Spleen (tissue), 11 donors: ENCODE measurements around the gene STK39. TPM values are rescaled to one million over a fixed set of nuclear protein-coding genes. Genes with fewer than 3 reads are reported as not detected.

Experiments
- DNase-seq: peaks from one replicate; pipeline ENCODE4 v3.0.0-alpha.2; 2020
- H3K27ac ChIP-seq, 8 donors: fragments of 200-600 bp; sonication (generic) in 7 of 8; 1 replicate in 4 of 8; 2 replicates in 4 of 8; pipeline versions ENCODE4 v1.5.0 to v1.8.0; 2016 to 2021; ENCODE audit warnings: inconsistent platforms in 4 of 8, mild to moderate bottlenecking in 4 of 8, moderate library complexity in 1 of 8
- H3K27me3 ChIP-seq, 7 donors: fragments of 200-600 bp; sonication (generic) in 6 of 7; replicated peaks in 1 of 7; 1 replicate in 4 of 7; 2 replicates in 3 of 7; pipeline versions ENCODE4 v1.5.0 to v1.8.0; 2016 to 2021; ENCODE audit warnings: inconsistent platforms in 3 of 7, mild to moderate bottlenecking in 1 of 7
- H3K36me3 ChIP-seq, 6 donors: fragments of 200-600 bp; sonication (generic) in 5 of 6; 1 replicate in 4 of 6; 2 replicates in 2 of 6; pipeline versions ENCODE4 v1.5.0 to v1.8.0; 2016 to 2021; ENCODE audit warnings: inconsistent platforms in 2 of 6
- H3K4me1 ChIP-seq, 6 donors: fragments of 200-600 bp; sonication (generic) in 5 of 6; 1 replicate in 3 of 6; 2 replicates in 3 of 6; pipeline versions ENCODE4 v1.5.0 to v1.8.0; 2016 to 2021; ENCODE audit warnings: inconsistent platforms in 3 of 6
- H3K4me3 ChIP-seq, 8 donors: fragments of 200-600 bp; sonication (generic) in 7 of 8; 1 replicate in 4 of 8; 2 replicates in 4 of 8; pipeline versions ENCODE4 v1.5.0 to v1.8.0; 2016 to 2021; ENCODE audit warnings: inconsistent platforms in 4 of 8, mild to moderate bottlenecking in 4 of 8, moderate library complexity in 2 of 8
- H3K9me3 ChIP-seq, 8 donors: fragments of 200-600 bp; sonication (generic) in 7 of 8; 1 replicate in 4 of 8; 2 replicates in 4 of 8; pipeline versions ENCODE4 v1.5.0 to v1.8.0; 2016 to 2021; ENCODE audit warnings: inconsistent platforms in 4 of 8
- CTCF ChIP-seq, 11 experiments: fragments of 200-600 bp in 7 of 11; fragments of 450-650 bp in 4 of 11; sonication (generic) in 4 of 11; IDR thresholded peaks in 8 of 11; conservative IDR thresholded peaks in 3 of 11; 1 replicate in 7 of 11; 2 replicates in 4 of 11; pipeline versions ENCODE4 v1.4.0 to v1.8.0; 2016 to 2021; ENCODE audit warnings: antibody characterized with exemption in 11 of 11, inconsistent platforms in 4 of 11, mild to moderate bottlenecking in 1 of 11
- POLR2A ChIP-seq, 3 donors: fragments of 450-650 bp; IDR thresholded peaks; one replicate each; pipeline ENCODE4 v1.5.1; 2017; ENCODE audit warnings: antibody characterized with exemption in 3 of 3, mild to moderate bottlenecking in 1 of 3
- POLR2AphosphoS5 ChIP-seq, 3 donors: sonication (generic); formaldehyde crosslinking; IDR thresholded peaks; one replicate each; pipeline ENCODE4 v1.5.1; 2017; ENCODE audit warnings: antibody characterized with exemption in 3 of 3
- WGBS, 5 donors: extraction: QIAGEN DNeasy Blood & Tissue Kit in 3 of 5; methylation state at CpG; one replicate each; pipeline versions ENCODE4 v1.1.5 to v1.1.7; 2013 to 2018; 5-methylcytosine and 5-hydroxymethylcytosine counted together
- intact Hi-C: fragments of 100-400 bp; cut with DNase I; formaldehyde crosslinking; loops from one replicate; pipeline ENCODE4 v1.15.0; 2023; ENCODE audit warnings: low total_unique reads
- polyA plus RNA-seq, 3 donors: library from polyadenylated mRNA; stranded (reverse); fragments of 200-250 nt; gene quantifications; one replicate each; pipeline ENCODE4 v1.2.1, GENCODE V29; 2013
- small RNA-seq, 4 donors: library from RNA; depleted of rRNA; stranded (forward); fragments of <200 nt; gene quantifications; one replicate each; pipeline ENCODE3, GENCODE V24; 2016
- total RNA-seq, 7 donors: library from RNA; depleted of rRNA in 3 of 7; stranded (reverse); fragments of >200 nt in 3 of 7; fragmentation: NEBNext Ultra II Directional in 4 of 7; extraction: Animal tissue kit (Norgen Biotek cat#: 25700) in 4 of 7; gene quantifications; one replicate each; pipeline versions ENCODE4 v1.1.0 to v1.2.1, GENCODE V29; 2016 to 2021
- donor health status: healthy with polysubstance abuse.
- donor health status: DM: no; HTN: no; CAD: no; lungs with moderate emphysema.
- donor health status: DM: no; HTN: no; CAD: no.
- donor health status: Bipolar disorder and iron deficiency.
- donor health status: healthy.
- donor health status: DM: no; HTN: no; CAD: no.
- donor health status: DM: yes; HTN: yes; CAD: no.

The STK39 gene
- total and polyA plus RNA-seq, 10 donors = 8.6 to 17.8 (median 11.0) TPM

DNA sequence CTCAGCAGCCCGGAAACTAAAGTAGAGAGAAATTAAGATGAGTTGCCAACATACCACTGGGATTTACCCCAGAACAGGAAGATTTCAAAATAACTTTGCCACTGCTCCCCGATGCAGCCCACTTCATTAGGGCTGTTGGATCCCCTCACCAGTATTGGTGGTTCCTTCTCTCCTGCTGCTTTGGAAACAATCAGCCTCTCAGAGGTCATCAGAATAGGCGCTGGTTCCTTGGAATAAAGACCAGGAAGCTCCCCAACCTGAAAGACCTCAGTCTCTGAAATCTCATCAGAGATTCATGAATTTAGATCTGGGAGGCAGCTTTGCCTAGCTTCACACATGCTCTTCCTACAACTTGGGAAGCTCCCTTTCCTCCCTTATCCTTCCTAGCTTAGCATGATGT is 332.4 kb downstream of the STK39 start:
- intact Hi-C loops = no loop called here
- no peaks in the 10 kb centered on the region for H3K9me3 ChIP-seq
- H3K4me3 ChIP-seq = no peak overlapping the region
- H3K27ac ChIP-seq = no peak overlapping the region
- no peaks in the 10 kb centered on the region for H3K4me1 ChIP-seq
- H3K27me3 ChIP-seq = no peaks in the 10 kb centered on the region
- TF ChIP-seq POLR2AphosphoS5 (IDR thresholded peaks at IDR 0.05) = no peak
- TF ChIP-seq CTCF (IDR thresholded peaks at IDR 0.05 in 8 of 11, conservative IDR thresholded peaks at IDR 0.05 in 3 of 11) = no peak
- TF ChIP-seq POLR2A (IDR thresholded peaks at IDR 0.05) = no peak
- 67 to 84% (median 77%) methylated on average over 3 of the region's 3 CpGs for WGBS, 5 donors
- H3K36me3 ChIP-seq = no peaks in the 10 kb centered on the region
- no peak for DNase-seq

DNA sequence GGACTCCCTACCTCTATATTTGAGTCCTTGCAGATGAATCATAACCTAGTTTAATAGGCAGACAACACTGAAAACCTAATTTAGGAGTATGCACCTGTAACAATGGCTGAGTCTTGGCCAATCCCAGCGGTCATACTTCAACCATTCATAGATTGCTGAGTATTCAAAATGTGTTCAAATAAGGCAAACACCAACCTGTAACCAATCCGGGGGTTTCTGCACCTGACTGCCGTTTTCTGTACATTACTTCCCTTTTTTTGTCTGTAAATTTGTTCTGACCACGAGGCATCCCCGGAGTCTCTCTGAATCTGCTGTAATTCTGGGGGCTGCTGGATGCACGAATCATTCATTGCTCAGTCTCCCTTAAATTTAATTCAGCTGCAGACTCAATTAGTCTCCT is 338.6 kb downstream of the STK39 start:
- Histone ChIP-seq H3K27ac (no peak overlapping the region), H3K9me3 (no peaks in the 10 kb centered on the region), H3K36me3 (no peaks in the 10 kb centered on the region), H3K27me3 (no peaks in the 10 kb centered on the region), H3K4me1 (no peaks in the 10 kb centered on the region), H3K4me3 (no peak overlapping the region)
- 38 to 49% (median 45%) methylated on average over 6 of the region's 6 CpGs for WGBS, 5 donors
- TF ChIP-seq CTCF (IDR thresholded peaks at IDR 0.05 in 8 of 11, conservative IDR thresholded peaks at IDR 0.05 in 3 of 11) (no peak), POLR2AphosphoS5 (IDR thresholded peaks at IDR 0.05) (no peak)
- DNase-seq = no peak
- intact Hi-C loops = no loop called here

GRCh38 chr2:167905668-167906067 is 341.7 kb downstream of the STK39 start:
- Histone ChIP-seq H3K27ac (no peak overlapping the region), H3K27me3 (no peaks in the 10 kb centered on the region), H3K9me3 (no peaks in the 10 kb centered on the region), H3K4me1 (no peaks in the 10 kb centered on the region), H3K4me3 (no peak overlapping the region), H3K36me3 (no peaks in the 10 kb centered on the region)
- no peak for DNase-seq
- 87 to 94% (median 91%) methylated on average over 14 of the region's 14 CpGs for WGBS, 5 donors
- TF ChIP-seq POLR2A (IDR thresholded peaks at IDR 0.05) (no peak), POLR2AphosphoS5 (IDR thresholded peaks at IDR 0.05) (no peak), CTCF (IDR thresholded peaks at IDR 0.05 in 8 of 11, conservative IDR thresholded peaks at IDR 0.05 in 3 of 11) (no peak)
- intact Hi-C loops = no loop called here

Small RNAs within 50 kb of the gene (small RNA-seq; reads per million reads assigned to genes)
- gene AC067940.1 = 0 to 1.2 (median 0.24) reads per million in 4 donors

Other genes with a start within 250 kb of the STK39 start
- 10 to 100 TPM; 10.3 to 22.3 (median 13.2) TPM for gene CERS6, start 208.7 kb upstream of the STK39 start, total RNA-seq
- 1 to 10 TPM; 2.5 to 4.4 (median 2.8) TPM for gene CERS6, start 208.7 kb upstream of the STK39 start, polyA plus RNA-seq